Stimulated activated CD4-positive, alpha-beta T cell treated with anti-CD3 and anti-CD28 coated beads, Interleukin-15, amount 100 ng/mL, for 48 hours (primary cell): Measurements from ENCODE around the gene CABP1.
"Not testable (repeated sequence)": the region's sequence is repeated elsewhere in the genome, so short reads cannot be mapped to it uniquely, and the experiment has no call there.

Experiments used
- DNase-seq, 2 donors: peaks; one replicate each; pipeline ENCODE4 v3.0.0-alpha.2; 2020; ENCODE audit warnings: low read depth in 2 of 2

The CABP1 gene

GRCh38 chr12:120639771-120640721 lies at the start of gene CABP1:
Gene CABP1, plus strand, starts transcription at chr12:120640626. Its CDS starts 60 bp downstream, at chr12:120640686.
- DNase-seq, result peak in 1 of 2 donors; percentile 58

- DNase-seq, result no peak
Observed at GRCh38 chr12:120590741-120591407, 49.6 kb upstream of the CABP1 start.

GRCh38 chr12:120592121-120593049 lies 48.0 kb upstream of the CABP1 start:
- DNase-seq, result no peak

- no peak for DNase-seq
Observed at GRCh38 chr12:120596901-120597300, 43.5 kb upstream of the CABP1 start.

GRCh38 chr12:120597861-120598260 lies 42.6 kb upstream of the CABP1 start:
- no peak for DNase-seq

GRCh38 chr12:120598674-120599463 lies 41.6 kb upstream of the CABP1 start:
- DNase-seq, result no peak

GRCh38 chr12:120599672-120600552 lies 40.5 kb upstream of the CABP1 start:
- no peak for DNase-seq

- DNase-seq, result not testable (repeated sequence)
Observed at GRCh38 chr12:120602416-120602815, 38.0 kb upstream of the CABP1 start.

- DNase-seq, result no peak
Observed at GRCh38 chr12:120610560-120610959, 29.9 kb upstream of the CABP1 start.

GRCh38 chr12:120611534-120611933 lies 28.9 kb upstream of the CABP1 start:
- not testable (repeated sequence) for DNase-seq

GRCh38 chr12:120614848-120615247 lies 25.6 kb upstream of the CABP1 start:
- no peak for DNase-seq

- DNase-seq, result not testable (repeated sequence)
Observed at GRCh38 chr12:120617193-120617592, 23.2 kb upstream of the CABP1 start.

GRCh38 chr12:120617767-120618166 lies 22.7 kb upstream of the CABP1 start:
- DNase-seq, result not testable (repeated sequence)

- no peak for DNase-seq
Observed at GRCh38 chr12:120618954-120619615, 21.3 kb upstream of the CABP1 start.

GRCh38 chr12:120620624-120621023 lies 19.8 kb upstream of the CABP1 start:
- DNase-seq, result no peak

GRCh38 chr12:120625557-120626419 lies 14.6 kb upstream of the CABP1 start:
- no peak for DNase-seq

GRCh38 chr12:120628919-120629318 lies 11.5 kb upstream of the CABP1 start:
- no peak for DNase-seq
